ENCODE results near the gene CARD9. TPM values are rescaled to one million over a fixed set of nuclear protein-coding genes. Genes with fewer than 3 reads are reported as not detected.

CARD9 gene
- total and polyA plus RNA-seq, 8 donors, result 0.92 to 8.2 (median 1.3) TPM; not detected in 1

- Histone ChIP-seq H3K36me3 (peaks cover 34 to 88% (median 86%) of the 10 kb centered on the region in 4 donors), H3K27me3 (no peaks in the 10 kb centered on the region), H3K9me3 (no peaks in the 10 kb centered on the region), H3K4me3 (no peak overlapping the region), H3K4me1 (no peaks in the 10 kb centered on the region), H3K27ac (no peak overlapping the region)
- no peak for TF ChIP-seq POLR2AphosphoS5 (IDR thresholded peaks at IDR 0.05)
- TF ChIP-seq, protein P1, sequence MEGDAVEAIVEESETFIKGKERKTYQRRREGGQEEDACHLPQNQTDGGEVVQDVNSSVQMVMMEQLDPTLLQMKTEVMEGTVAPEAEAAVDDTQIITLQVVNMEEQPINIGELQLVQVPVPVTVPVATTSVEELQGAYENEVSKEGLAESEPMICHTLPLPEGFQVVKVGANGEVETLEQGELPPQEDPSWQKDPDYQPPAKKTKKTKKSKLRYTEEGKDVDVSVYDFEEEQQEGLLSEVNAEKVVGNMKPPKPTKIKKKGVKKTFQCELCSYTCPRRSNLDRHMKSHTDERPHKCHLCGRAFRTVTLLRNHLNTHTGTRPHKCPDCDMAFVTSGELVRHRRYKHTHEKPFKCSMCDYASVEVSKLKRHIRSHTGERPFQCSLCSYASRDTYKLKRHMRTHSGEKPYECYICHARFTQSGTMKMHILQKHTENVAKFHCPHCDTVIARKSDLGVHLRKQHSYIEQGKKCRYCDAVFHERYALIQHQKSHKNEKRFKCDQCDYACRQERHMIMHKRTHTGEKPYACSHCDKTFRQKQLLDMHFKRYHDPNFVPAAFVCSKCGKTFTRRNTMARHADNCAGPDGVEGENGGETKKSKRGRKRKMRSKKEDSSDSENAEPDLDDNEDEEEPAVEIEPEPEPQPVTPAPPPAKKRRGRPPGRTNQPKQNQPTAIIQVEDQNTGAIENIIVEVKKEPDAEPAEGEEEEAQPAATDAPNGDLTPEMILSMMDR (IDR thresholded peaks at IDR 0.05), result no peak
- TF ChIP-seq EP300 (IDR thresholded peaks at IDR 0.05), result no peak
- no peak for TF ChIP-seq POLR2A (IDR thresholded peaks at IDR 0.05)
- intact Hi-C loops (cut with DNase I; ENCODE audit: low total_unique reads), result no loop called here
- DNase-seq, result no peak
- 78 to 88% (median 84%) methylated on average over 8 to 9 of the region's 9 CpGs for WGBS, 5 donors
Measured at GRCh38 chr9:136381311-136381710, 7.8 kb upstream of the CARD9 start.

DNA sequence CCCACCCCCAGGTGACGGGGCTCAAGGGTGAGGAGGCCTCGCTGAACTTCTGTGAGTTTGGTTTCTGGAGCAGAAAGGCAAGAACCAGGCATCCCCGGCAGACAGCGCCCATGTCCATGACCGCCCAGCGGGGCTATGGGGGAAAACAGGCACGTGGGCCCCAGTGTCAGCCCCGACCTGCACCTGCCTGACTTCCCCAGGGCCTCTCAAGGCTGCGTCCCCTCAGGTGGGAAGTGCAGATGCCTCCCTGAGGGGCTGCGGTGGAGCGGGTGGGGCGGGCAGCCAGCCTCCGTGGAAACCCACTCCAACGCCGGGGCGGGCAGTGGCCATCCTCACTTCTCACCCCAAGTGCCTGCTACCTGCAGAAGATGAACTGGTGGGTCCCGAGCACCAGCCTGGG is 6.9 kb upstream of the CARD9 start:
- TF ChIP-seq POLR2AphosphoS5 (IDR thresholded peaks at IDR 0.05) (no peak), POLR2A (IDR thresholded peaks at IDR 0.05) (no peak), EP300 (IDR thresholded peaks at IDR 0.05) (no peak)
- TF ChIP-seq, protein P1 (IDR thresholded peaks at IDR 0.05), result no peak
- no peak for DNase-seq
- Histone ChIP-seq H3K27ac (no peak overlapping the region), H3K36me3 (peaks cover 34 to 78% (median 77%) of the 10 kb centered on the region in 4 donors), H3K4me3 (no peak overlapping the region), H3K4me1 (no peaks in the 10 kb centered on the region), H3K27me3 (no peaks in the 10 kb centered on the region), H3K9me3 (no peaks in the 10 kb centered on the region)
- intact Hi-C loops (cut with DNase I; ENCODE audit: low total_unique reads), result no loop called here
- 93 to 96% (median 94%) methylated on average over 13 to 17 of the region's 17 CpGs for WGBS, 5 donors

GRCh38 chr9:136379891-136380290 is 6.4 kb upstream of the CARD9 start:
- TF ChIP-seq EP300 (IDR thresholded peaks at IDR 0.05) (no peak), POLR2AphosphoS5 (IDR thresholded peaks at IDR 0.05) (no peak), POLR2A (IDR thresholded peaks at IDR 0.05) (no peak)
- TF ChIP-seq, protein P1 (IDR thresholded peaks at IDR 0.05), result no peak
- Histone ChIP-seq H3K36me3 (peaks cover 34 to 73% (median 72%) of the 10 kb centered on the region in 4 donors), H3K27ac (no peak overlapping the region), H3K9me3 (no peaks in the 10 kb centered on the region), H3K4me1 (no peaks in the 10 kb centered on the region), H3K4me3 (no peak overlapping the region), H3K27me3 (no peaks in the 10 kb centered on the region)
- intact Hi-C loops (cut with DNase I; ENCODE audit: low total_unique reads), result no loop called here
- 85 to 95% (median 89%) methylated on average over 5 to 11 of the region's 11 CpGs; no CpG with 5 or more reads in 1 of the 5 donors for WGBS, 5 donors
- no peak for DNase-seq

- intact Hi-C loops (cut with DNase I; ENCODE audit: low total_unique reads), result no loop called here
- TF ChIP-seq POLR2A (IDR thresholded peaks at IDR 0.05) (no peak), POLR2AphosphoS5 (IDR thresholded peaks at IDR 0.05) (no peak), EP300 (IDR thresholded peaks at IDR 0.05) (no peak)
- TF ChIP-seq, protein P1 (IDR thresholded peaks at IDR 0.05), result no peak
- Histone ChIP-seq H3K27ac (no peak overlapping the region), H3K4me3 (no peak overlapping the region), H3K9me3 (no peaks in the 10 kb centered on the region), H3K27me3 (no peaks in the 10 kb centered on the region), H3K36me3 (peaks cover 34 to 69% (median 67%) of the 10 kb centered on the region in 4 donors), H3K4me1 (no peaks in the 10 kb centered on the region)
- WGBS, 5 donors, result 88 to 100% (median 95%) methylated on average over 2 to 11 of the region's 11 CpGs
- no peak for DNase-seq
Measured at GRCh38 chr9:136379401-136379800, 5.9 kb upstream of the CARD9 start.

All from stomach (tissue), 9 donors.